HL-60 (cell line): ENCODE measurements around the gene NPSR1.

ENCODE experiments used
- CTCF ChIP-seq: IDR thresholded peaks from one replicate; pipeline ENCODE4 v1.5.1; 2011; ENCODE audit warnings: low read length, control low read depth, inconsistent platforms; ENCODE audit not compliant: insufficient read depth
- GABPA ChIP-seq: IDR thresholded peaks from 2 replicates; pipeline ENCODE4 v1.6.1; 2012; ENCODE audit warnings: low read depth
- POLR2AphosphoS5 ChIP-seq: IDR thresholded peaks from 2 replicates; pipeline ENCODE4 v1.6.1; 2012; ENCODE audit warnings: low read depth
- SPI1 ChIP-seq: IDR thresholded peaks from 2 replicates; pipeline ENCODE4 v1.6.1; 2012; ENCODE audit warnings: low read depth, mild to moderate bottlenecking, borderline replicate concordance
- TF ChIP-seq, protein P1 (sequence below): IDR thresholded peaks from 2 replicates; pipeline ENCODE4 v1.6.1; 2012; ENCODE audit warnings: low read depth; ENCODE audit not compliant: insufficient replicate concordance

DNA sequence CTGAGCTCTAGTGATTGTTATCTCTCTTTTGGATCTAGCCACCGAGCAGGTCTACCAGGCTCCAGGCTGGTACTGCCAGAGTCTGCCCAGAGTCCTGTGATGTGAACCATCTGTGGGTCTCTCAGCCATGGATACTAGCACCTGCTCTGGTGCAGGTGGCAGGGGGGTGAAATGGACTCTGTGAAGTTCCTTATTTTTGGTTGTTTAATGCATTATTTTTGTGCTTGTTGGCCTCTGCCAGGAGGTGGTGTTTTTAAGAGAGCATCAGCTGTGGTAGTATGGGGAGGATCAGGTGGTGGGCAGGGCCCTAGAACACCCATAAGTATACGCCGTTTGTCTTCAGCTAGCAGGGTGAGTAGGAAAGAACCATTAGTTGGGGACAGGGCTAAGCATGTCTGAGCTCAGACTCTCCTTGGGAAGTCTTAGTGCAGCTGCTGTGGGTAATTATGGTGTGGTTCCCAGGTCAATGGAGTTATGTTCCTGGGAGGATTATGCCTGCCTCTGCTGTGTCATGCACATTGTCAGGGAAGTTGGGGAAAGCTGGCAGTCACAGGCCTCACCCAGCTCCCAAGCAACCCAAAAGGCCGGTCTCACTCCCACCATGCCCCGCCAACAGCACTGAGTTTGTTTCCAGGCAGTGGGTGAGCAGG lies 81.8 kb downstream of the NPSR1 start:
- TF ChIP-seq CTCF (no peak), POLR2AphosphoS5 (no peak), SPI1 (no peak), GABPA (no peak)
- TF ChIP-seq, protein P1, sequence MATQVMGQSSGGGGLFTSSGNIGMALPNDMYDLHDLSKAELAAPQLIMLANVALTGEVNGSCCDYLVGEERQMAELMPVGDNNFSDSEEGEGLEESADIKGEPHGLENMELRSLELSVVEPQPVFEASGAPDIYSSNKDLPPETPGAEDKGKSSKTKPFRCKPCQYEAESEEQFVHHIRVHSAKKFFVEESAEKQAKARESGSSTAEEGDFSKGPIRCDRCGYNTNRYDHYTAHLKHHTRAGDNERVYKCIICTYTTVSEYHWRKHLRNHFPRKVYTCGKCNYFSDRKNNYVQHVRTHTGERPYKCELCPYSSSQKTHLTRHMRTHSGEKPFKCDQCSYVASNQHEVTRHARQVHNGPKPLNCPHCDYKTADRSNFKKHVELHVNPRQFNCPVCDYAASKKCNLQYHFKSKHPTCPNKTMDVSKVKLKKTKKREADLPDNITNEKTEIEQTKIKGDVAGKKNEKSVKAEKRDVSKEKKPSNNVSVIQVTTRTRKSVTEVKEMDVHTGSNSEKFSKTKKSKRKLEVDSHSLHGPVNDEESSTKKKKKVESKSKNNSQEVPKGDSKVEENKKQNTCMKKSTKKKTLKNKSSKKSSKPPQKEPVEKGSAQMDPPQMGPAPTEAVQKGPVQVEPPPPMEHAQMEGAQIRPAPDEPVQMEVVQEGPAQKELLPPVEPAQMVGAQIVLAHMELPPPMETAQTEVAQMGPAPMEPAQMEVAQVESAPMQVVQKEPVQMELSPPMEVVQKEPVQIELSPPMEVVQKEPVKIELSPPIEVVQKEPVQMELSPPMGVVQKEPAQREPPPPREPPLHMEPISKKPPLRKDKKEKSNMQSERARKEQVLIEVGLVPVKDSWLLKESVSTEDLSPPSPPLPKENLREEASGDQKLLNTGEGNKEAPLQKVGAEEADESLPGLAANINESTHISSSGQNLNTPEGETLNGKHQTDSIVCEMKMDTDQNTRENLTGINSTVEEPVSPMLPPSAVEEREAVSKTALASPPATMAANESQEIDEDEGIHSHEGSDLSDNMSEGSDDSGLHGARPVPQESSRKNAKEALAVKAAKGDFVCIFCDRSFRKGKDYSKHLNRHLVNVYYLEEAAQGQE = no peak
